GM06990 (cell line): ENCODE measurements around the gene CTNS.

Experiments
- DNase-seq: peaks from one replicate; pipeline ENCODE4 v3.0.0-alpha.2; 2011; ENCODE audit not compliant: insufficient read length; ENCODE audit errors: extremely low read depth
- H3K27me3 ChIP-seq: replicated peaks from 2 replicates; pipeline ENCODE4 v1.6.0; 2011; ENCODE audit warnings: low read length; ENCODE audit not compliant: control insufficient read depth, insufficient read depth
- H3K36me3 ChIP-seq: 2 replicates; pipeline ENCODE4 v1.5.1; 2011; ENCODE audit warnings: low read length; ENCODE audit not compliant: control insufficient read depth, insufficient read depth
- H3K4me3 ChIP-seq: replicated peaks from 2 replicates; pipeline ENCODE4 v1.5.1; 2011; ENCODE audit warnings: low read depth, mild to moderate bottlenecking, control low read depth, low read length
- TF ChIP-seq, protein P1 (sequence below): IDR thresholded peaks from 2 replicates; pipeline ENCODE4 v1.5.1; 2011; ENCODE audit warnings: low read length, control low read depth, mild to moderate bottlenecking, inconsistent platforms; ENCODE audit not compliant: insufficient read depth, poor library complexity, severe bottlenecking

Gene CTNS

DNA sequence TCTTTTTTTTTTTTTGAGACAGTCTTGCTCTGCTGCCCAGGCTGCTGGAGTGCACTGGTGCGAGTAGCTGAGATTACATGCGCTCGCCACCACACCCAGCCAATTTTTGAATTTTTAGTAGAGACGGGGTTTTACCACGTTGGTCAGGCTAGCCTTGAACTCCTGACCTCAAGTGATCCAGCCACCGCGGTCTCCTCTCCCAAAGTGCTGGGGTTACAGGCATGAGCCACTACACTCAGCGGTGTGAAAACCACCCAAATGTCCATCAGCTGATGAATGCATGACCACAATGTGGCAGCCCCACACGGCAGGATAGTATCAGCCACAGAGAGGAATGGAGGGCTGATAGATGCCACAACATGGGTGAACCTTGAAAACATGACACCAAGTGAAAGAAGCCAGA, 57.3 kb downstream of the CTNS start:
- Histone ChIP-seq H3K36me3 (peaks cover 17% of the 10 kb centered on the region), H3K27me3 (no peaks in the 10 kb centered on the region), H3K4me3 (peak overlapping the region; percentile 69)
- DNase-seq: peak; percentile 78
- TF ChIP-seq, protein P1, sequence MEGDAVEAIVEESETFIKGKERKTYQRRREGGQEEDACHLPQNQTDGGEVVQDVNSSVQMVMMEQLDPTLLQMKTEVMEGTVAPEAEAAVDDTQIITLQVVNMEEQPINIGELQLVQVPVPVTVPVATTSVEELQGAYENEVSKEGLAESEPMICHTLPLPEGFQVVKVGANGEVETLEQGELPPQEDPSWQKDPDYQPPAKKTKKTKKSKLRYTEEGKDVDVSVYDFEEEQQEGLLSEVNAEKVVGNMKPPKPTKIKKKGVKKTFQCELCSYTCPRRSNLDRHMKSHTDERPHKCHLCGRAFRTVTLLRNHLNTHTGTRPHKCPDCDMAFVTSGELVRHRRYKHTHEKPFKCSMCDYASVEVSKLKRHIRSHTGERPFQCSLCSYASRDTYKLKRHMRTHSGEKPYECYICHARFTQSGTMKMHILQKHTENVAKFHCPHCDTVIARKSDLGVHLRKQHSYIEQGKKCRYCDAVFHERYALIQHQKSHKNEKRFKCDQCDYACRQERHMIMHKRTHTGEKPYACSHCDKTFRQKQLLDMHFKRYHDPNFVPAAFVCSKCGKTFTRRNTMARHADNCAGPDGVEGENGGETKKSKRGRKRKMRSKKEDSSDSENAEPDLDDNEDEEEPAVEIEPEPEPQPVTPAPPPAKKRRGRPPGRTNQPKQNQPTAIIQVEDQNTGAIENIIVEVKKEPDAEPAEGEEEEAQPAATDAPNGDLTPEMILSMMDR: no peak

DNA sequence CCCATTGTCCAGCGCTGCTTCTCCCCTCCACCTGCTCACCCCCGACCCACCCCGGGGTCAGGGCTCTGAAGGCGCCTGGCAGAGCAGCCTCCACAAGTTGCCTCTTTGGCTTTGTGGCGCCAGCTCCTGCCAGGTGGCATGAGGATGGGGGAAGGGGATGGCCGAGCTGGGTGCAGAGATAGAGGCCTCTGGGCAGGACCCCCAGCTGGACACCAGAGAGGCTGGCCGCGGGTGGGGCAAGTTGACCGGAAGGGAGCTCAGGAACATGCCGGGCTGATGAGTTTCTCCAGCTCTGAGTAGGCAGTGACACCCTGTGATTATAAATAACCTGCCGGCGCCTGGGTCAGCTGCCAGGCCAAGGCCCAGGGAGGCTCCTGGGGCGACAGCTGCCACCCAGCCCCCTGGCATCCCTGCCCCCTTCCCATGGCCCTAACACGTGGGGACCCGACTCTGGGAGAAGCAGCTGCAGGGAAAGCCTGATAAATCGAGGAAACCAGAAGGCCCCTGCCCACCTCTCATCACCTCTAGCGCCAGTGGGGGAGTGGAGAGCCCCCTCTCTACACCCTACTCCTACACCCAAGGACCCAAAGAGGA, 58.7 kb downstream of the CTNS start:
- peak; percentile 62 for DNase-seq
- Histone ChIP-seq H3K36me3 (peaks cover 11% of the 10 kb centered on the region), H3K27me3 (no peaks in the 10 kb centered on the region), H3K4me3 (peak overlapping the region; percentile 69)
- TF ChIP-seq, protein P1: no peak

DNA sequence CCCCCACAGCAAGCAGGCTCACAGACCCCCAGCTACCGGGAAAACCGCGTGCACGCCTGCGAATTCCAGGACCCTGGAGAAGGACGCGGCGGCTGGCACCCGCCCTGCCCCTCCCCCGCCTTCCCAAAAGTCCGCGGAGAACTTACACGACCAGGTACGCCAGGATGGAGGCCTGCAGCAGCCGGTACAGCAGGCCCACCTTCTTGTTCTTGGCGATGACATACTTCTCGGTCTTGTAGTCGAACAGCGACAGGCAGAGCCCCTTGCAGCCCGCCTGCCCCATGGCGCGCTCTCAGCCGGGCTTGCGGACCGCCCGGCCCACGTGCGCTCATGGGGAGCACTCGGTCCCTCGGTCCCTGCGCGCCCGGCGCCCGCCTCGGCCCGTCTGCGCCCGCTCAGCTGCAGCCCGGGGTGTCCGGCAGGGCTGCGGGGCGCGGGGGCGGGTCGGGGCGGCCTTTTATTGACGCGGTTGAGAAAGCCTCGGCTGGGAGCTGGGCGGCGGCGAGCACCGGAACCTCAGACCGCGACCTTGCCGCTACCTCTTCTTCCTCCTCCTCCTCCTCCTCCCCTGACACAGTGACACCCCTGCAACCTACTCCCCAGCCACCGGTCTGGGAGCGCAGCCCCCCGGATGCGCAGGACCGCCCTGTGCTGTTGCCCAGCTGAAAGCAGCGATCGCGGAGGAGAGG, 59.3 kb downstream of the CTNS start, which contains the start of gene P2RX5:
TSS of gene P2RX5 (minus strand) at position 433 of the 689 bp plus-strand sequence. CDS start at position 283, 150 bp downstream.
- Histone ChIP-seq H3K36me3 (peaks cover 8% of the 10 kb centered on the region), H3K4me3 (peak within 1 kb of the TSS; percentile 69), H3K27me3 (no peaks in the 10 kb centered on the region)
- TF ChIP-seq, protein P1: no peak
- DNase-seq: peak; percentile 85

DNA sequence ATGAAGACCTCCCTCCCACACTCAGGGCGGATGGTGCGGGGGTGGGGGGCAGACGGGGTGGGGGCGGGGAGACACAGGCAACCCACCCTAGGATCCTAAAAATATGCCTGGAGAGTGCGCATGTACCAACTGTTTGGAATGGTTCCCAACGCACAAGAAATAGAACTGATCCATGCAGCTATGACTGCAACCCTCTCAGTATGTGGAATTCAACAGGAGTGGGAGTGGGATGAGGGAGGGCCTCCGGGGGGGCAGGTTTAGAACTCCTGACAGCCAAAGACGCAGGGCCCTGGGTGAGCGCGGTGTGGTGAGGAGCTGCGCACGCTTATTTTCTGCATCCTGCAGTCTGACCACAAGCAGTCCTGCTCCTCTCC, 60.5 kb downstream of the CTNS start:
- TF ChIP-seq, protein P1: no peak
- no peak for DNase-seq
- H3K36me3 ChIP-seq: no peaks in the 10 kb centered on the region

DNA sequence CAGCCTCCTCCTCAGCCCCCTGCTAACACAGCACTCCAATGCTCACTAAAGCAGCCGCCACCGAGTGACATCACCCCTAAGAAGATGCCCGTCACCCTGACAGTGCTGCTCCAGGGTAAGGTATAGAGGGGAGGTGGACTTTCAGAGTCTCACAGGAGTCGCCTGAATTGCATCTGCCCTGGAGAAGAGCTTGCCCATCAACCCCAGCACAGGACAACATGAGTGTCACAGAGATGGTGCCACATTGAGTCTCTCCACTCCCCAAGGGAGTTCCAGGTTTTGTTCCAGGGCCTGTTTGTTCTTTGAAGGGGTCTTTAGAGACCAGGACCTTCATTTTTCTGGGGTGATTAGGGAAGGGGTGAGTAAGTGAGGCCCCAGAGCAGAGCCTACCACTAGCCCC, 61.6 kb downstream of the CTNS start:
- Histone ChIP-seq H3K36me3 (no peaks in the 10 kb centered on the region), H3K4me3 (no peak overlapping the region), H3K27me3 (no peaks in the 10 kb centered on the region)
- DNase-seq: no peak
- TF ChIP-seq, protein P1: no peak

More for the DNA sequence above, 60.5 kb downstream of the CTNS start:
- H3K27me3 ChIP-seq: no peaks in the 10 kb centered on the region
- no peak overlapping the region for H3K4me3 ChIP-seq
